Measurements from ENCODE around the gene GOLGA8A. TPM values are rescaled to one million over a fixed set of nuclear protein-coding genes. Genes with fewer than 3 reads are reported as not detected.
"Not testable (repeated sequence)": the region's sequence is repeated elsewhere in the genome, so short reads cannot be mapped to it uniquely, and the experiment has no call there.

The GOLGA8A gene
- polyA plus RNA-seq, 2 donors: 40.5 to 91.1 TPM

DNA sequence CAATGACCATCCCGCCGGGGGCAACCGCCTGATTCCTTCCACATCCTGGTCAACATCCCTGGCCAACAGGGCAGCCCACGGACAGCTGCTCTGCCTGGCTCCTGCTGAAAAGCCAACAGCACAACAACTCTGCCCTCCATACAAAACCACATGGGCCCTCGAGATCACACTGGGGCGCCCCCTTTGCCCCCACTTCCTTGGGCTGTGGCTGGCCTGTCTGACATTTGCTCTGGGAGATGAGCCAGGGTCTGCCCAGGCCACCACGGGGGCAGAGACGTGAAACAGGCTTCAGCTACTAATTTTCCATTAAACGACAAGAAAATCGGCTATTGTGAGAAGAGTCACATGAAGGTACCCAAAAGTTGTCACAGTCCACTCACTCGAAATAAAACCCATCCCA, 16.7 kb downstream of the GOLGA8A start:
- H3K27me3 ChIP-seq (ENCODE audit: control insufficient read depth in 1 of 2, insufficient read depth in 2 of 2, low read length in 2 of 2); H3K27ac ChIP-seq (ENCODE audit: low read depth in 2 of 2, low read length in 1 of 2); H3K36me3 ChIP-seq (ENCODE audit: control insufficient read depth in 2 of 2, insufficient read depth in 2 of 2, low read length in 1 of 2); H3K4me3 ChIP-seq (ENCODE audit: low read depth in 1 of 2, low read length in 2 of 2); H3K4me1 ChIP-seq (ENCODE audit: control insufficient read depth in 2 of 2, insufficient read depth in 2 of 2, low read length in 1 of 2); H3K9me3 ChIP-seq (ENCODE audit: control insufficient read depth in 2 of 2, insufficient read depth in 1 of 2, low read depth in 1 of 2, low read length in 1 of 2): not testable (repeated sequence)
- WGBS, 2 donors: 82 to 90% methylated on average over 3 to 7 of the region's 11 CpGs

DNA sequence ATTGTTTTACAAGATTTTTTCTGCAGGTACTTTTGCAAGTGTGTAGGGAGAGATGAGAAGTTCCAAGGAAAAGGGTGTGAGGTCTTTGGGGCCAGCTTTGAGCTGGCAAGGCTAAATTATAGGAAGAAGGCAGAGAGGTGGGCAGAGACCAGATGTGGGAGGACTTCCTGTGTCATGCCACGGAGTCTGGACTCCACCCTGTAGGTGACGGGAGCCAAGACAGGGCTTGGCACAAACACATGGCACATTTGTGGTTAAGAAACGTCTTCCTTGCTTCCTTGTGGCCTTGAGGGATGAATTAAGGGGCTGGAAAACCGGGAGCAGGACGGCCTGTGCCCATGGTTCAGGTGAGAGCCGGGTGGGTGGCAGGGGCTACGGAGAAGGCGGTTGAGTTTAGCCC, 19.2 kb downstream of the GOLGA8A start:
- not testable (repeated sequence) for H3K4me1 ChIP-seq (ENCODE audit: control insufficient read depth in 2 of 2, insufficient read depth in 2 of 2, low read length in 1 of 2); H3K27me3 ChIP-seq (ENCODE audit: control insufficient read depth in 1 of 2, insufficient read depth in 2 of 2, low read length in 2 of 2); H3K9me3 ChIP-seq (ENCODE audit: control insufficient read depth in 2 of 2, insufficient read depth in 1 of 2, low read depth in 1 of 2, low read length in 1 of 2); H3K27ac ChIP-seq (ENCODE audit: low read depth in 2 of 2, low read length in 1 of 2); H3K36me3 ChIP-seq (ENCODE audit: control insufficient read depth in 2 of 2, insufficient read depth in 2 of 2, low read length in 1 of 2); H3K4me3 ChIP-seq (ENCODE audit: low read depth in 1 of 2, low read length in 2 of 2)
- WGBS, 2 donors: 59 to 72% methylated on average over 4 to 8 of the region's 8 CpGs

DNA sequence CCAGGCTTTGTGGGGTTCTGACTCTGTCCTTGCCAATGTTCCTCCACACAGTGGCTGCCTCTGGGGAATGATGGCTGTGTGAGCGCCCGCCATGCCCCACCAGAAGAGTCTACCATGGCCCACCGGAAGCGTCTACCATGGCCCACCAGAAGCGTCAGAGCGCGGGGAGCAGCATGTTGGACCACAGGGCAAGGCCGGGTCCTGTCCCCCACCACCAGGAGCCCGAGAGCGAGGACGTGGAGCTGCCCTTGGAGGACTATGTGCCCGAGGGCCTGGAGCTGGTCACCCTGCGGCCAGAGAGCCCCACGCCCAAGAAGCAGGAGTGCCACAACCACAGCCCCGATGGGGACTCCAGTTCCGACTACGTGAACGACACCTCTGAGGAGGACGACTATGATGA, 28.1 kb downstream of the GOLGA8A start:
- H3K27ac ChIP-seq (ENCODE audit: low read depth in 2 of 2, low read length in 1 of 2); H3K4me3 ChIP-seq (ENCODE audit: low read depth in 1 of 2, low read length in 2 of 2); H3K4me1 ChIP-seq (ENCODE audit: control insufficient read depth in 2 of 2, insufficient read depth in 2 of 2, low read length in 1 of 2); H3K9me3 ChIP-seq (ENCODE audit: control insufficient read depth in 2 of 2, insufficient read depth in 1 of 2, low read depth in 1 of 2, low read length in 1 of 2); H3K27me3 ChIP-seq (ENCODE audit: control insufficient read depth in 1 of 2, insufficient read depth in 2 of 2, low read length in 2 of 2); H3K36me3 ChIP-seq (ENCODE audit: control insufficient read depth in 2 of 2, insufficient read depth in 2 of 2, low read length in 1 of 2): not testable (repeated sequence)
- WGBS, 2 donors: 97% methylated on average over 8 to 10 of the region's 19 CpGs

DNA sequence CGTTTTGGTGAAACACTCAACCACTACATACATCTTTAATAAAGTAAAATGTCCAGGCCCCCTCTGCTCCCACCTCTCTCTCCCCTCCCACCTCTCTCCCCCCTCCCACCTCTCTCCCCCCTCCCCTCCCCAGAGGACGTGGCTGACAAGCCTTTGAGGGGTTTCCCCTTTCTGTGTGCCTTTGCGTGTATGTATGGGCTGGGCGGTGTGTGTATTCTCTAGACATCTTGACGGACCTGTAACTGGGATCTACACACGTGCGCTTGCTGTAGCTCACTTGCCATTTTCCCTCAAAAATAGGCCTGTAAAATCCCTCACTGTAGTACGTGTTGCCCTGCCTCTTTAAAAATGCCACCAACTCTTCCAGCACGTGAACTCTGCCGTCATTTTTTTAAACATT, 28.6 kb downstream of the GOLGA8A start:
- H3K36me3 ChIP-seq (ENCODE audit: control insufficient read depth in 2 of 2, insufficient read depth in 2 of 2, low read length in 1 of 2); H3K4me1 ChIP-seq (ENCODE audit: control insufficient read depth in 2 of 2, insufficient read depth in 2 of 2, low read length in 1 of 2); H3K4me3 ChIP-seq (ENCODE audit: low read depth in 1 of 2, low read length in 2 of 2); H3K27me3 ChIP-seq (ENCODE audit: control insufficient read depth in 1 of 2, insufficient read depth in 2 of 2, low read length in 2 of 2); H3K27ac ChIP-seq (ENCODE audit: low read depth in 2 of 2, low read length in 1 of 2); H3K9me3 ChIP-seq (ENCODE audit: control insufficient read depth in 2 of 2, insufficient read depth in 1 of 2, low read depth in 1 of 2, low read length in 1 of 2): not testable (repeated sequence)
- WGBS, 2 donors: 57 to 71% methylated on average over 3 of the region's 10 CpGs

DNA sequence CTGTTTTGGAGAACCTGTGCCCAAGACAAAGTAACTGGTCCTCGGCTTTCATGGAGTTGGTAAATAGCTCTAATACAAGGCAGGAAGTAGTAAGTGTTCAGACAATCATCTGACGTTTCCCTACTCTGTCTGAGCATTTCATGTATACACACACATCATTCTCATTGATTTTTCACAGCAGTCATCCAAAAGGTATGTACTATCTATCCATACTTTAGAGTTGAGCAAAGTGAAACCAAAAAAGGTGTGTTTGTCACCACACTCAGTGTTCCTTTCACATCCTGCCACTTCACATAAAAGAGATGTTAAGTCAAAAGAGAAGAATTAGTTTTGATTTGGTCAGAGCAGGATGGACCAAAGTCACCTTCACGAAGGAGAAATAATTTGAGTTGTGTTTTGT, 33.7 kb downstream of the GOLGA8A start:
- H3K9me3 ChIP-seq (ENCODE audit: control insufficient read depth in 2 of 2, insufficient read depth in 1 of 2, low read depth in 1 of 2, low read length in 1 of 2); H3K4me1 ChIP-seq (ENCODE audit: control insufficient read depth in 2 of 2, insufficient read depth in 2 of 2, low read length in 1 of 2); H3K36me3 ChIP-seq (ENCODE audit: control insufficient read depth in 2 of 2, insufficient read depth in 2 of 2, low read length in 1 of 2); H3K4me3 ChIP-seq (ENCODE audit: low read depth in 1 of 2, low read length in 2 of 2); H3K27ac ChIP-seq (ENCODE audit: low read depth in 2 of 2, low read length in 1 of 2); H3K27me3 ChIP-seq (ENCODE audit: control insufficient read depth in 1 of 2, insufficient read depth in 2 of 2, low read length in 2 of 2): not testable (repeated sequence)
- WGBS, 2 donors: no CpG with 5 or more reads among the region's 3 CpGs

DNA sequence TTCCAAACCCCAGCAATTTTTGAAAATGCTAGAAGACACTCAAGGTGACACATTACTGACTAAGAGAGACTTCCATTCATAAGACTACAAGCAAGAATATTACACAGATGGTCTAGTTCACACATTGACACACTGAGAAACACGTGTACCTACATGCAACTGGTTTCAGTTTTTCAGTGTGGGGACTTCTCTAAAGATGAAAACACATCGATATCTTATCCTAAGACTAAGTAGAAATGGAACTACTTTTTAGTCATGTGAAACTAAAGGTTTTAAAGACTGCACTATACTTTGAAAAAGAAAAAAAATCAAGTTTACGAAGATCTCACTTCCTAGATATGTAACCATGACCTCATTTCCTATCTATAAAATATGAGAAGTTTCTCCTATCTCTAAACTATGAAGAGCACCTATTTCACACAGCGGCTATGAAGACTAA, 34.4 kb downstream of the GOLGA8A start:
- not testable (repeated sequence) for H3K4me1 ChIP-seq (ENCODE audit: control insufficient read depth in 2 of 2, insufficient read depth in 2 of 2, low read length in 1 of 2); H3K36me3 ChIP-seq (ENCODE audit: control insufficient read depth in 2 of 2, insufficient read depth in 2 of 2, low read length in 1 of 2); H3K4me3 ChIP-seq (ENCODE audit: low read depth in 1 of 2, low read length in 2 of 2); H3K27me3 ChIP-seq (ENCODE audit: control insufficient read depth in 1 of 2, insufficient read depth in 2 of 2, low read length in 2 of 2); H3K9me3 ChIP-seq (ENCODE audit: control insufficient read depth in 2 of 2, insufficient read depth in 1 of 2, low read depth in 1 of 2, low read length in 1 of 2); H3K27ac ChIP-seq (ENCODE audit: low read depth in 2 of 2, low read length in 1 of 2)
- WGBS, 2 donors: 91% methylated on average over 1 of the region's 4 CpGs

DNA sequence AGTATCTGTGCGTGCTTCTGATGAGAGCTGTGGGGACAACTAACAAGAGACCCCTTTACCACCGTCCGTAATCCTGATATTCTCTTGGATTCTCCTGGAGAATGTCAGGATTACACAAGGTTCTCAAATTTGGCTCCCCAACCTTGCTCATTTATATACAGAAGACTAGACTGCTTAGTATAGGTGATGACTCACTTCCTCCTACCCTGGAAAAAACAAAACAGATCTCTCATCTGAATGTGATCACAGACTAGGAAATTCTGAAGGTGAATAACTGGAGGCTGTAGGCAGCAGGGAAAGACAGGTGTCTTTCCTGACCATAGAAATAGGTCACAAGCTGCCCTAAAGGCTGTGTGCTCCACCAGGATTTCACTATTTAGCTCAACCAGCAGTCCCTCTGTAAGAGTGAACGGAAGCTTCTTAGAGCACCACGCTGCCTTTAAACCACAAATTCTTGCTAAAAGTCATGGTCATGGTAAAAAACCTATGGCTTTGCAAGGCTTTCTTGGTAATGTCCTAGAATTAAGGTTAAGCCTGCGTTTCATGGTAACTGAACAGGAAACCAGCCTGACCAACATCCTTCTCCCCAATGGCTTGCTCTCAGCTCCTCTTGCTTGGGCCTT, 39.9 kb downstream of the GOLGA8A start:
- H3K4me3 ChIP-seq (ENCODE audit: low read depth in 1 of 2, low read length in 2 of 2); H3K27ac ChIP-seq (ENCODE audit: low read depth in 2 of 2, low read length in 1 of 2): not testable (repeated sequence)
- WGBS, 2 donors: 70 to 73% methylated on average over 2 to 3 of the region's 6 CpGs

DNA sequence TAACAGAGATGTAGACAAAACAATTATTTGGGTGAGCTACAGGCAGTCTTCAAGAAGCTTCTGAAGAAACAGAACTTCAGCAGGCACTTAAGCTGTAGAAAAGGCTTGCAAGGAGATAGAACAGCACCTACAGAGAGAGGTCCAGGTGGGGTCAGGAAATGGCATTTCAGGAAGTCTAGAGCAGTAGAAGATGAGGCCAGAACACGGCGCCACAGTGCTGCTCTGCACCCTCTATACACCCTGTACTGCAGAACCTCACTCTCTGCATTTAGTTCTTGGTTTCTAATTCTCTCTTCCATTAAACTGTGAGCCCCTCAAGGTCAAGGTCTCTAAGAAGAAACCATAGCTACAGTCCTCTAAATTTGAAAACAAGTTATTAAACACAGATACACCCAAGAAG, 44.6 kb downstream of the GOLGA8A start:
- H3K4me3 ChIP-seq (ENCODE audit: low read depth in 1 of 2, low read length in 2 of 2); H3K27ac ChIP-seq (ENCODE audit: low read depth in 2 of 2, low read length in 1 of 2); H3K9me3 ChIP-seq (ENCODE audit: control insufficient read depth in 2 of 2, insufficient read depth in 1 of 2, low read depth in 1 of 2, low read length in 1 of 2); H3K27me3 ChIP-seq (ENCODE audit: control insufficient read depth in 1 of 2, insufficient read depth in 2 of 2, low read length in 2 of 2); H3K4me1 ChIP-seq (ENCODE audit: control insufficient read depth in 2 of 2, insufficient read depth in 2 of 2, low read length in 1 of 2); H3K36me3 ChIP-seq (ENCODE audit: control insufficient read depth in 2 of 2, insufficient read depth in 2 of 2, low read length in 1 of 2): not testable (repeated sequence)
- WGBS, 2 donors: no CpG with 5 or more reads among the region's 2 CpGs

More for the DNA sequence above, 39.9 kb downstream of the GOLGA8A start:
- not testable (repeated sequence) for H3K4me1 ChIP-seq (ENCODE audit: control insufficient read depth in 2 of 2, insufficient read depth in 2 of 2, low read length in 1 of 2); H3K27me3 ChIP-seq (ENCODE audit: control insufficient read depth in 1 of 2, insufficient read depth in 2 of 2, low read length in 2 of 2); H3K36me3 ChIP-seq (ENCODE audit: control insufficient read depth in 2 of 2, insufficient read depth in 2 of 2, low read length in 1 of 2); H3K9me3 ChIP-seq (ENCODE audit: control insufficient read depth in 2 of 2, insufficient read depth in 1 of 2, low read depth in 1 of 2, low read length in 1 of 2)

DNA sequence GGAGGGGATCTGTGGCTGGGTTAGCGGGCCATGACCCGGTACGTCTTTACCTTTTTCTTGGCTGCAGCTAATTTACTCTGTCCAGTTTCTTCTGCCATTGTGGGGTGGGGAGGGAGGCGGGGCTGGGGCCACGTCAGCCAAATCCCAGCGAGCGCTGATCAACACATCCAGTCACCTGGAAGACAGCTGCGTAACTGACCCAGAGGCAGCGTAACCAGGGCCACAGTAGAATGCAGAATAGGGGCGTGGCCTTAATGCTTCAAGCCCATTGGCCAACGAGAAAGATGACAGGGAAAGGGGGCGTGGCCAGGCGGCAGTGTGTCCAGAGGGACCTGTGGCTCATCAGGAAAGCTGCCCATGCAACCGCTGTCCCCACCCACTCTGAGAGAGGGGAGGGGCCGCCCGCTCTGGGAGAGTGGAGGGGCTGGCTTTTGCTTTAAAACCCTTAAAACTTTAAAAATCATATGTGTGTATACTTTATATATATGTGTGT, 48.0 kb downstream of the GOLGA8A start:
- not testable (repeated sequence) for H3K9me3 ChIP-seq (ENCODE audit: control insufficient read depth in 2 of 2, insufficient read depth in 1 of 2, low read depth in 1 of 2, low read length in 1 of 2); H3K4me3 ChIP-seq (ENCODE audit: low read depth in 1 of 2, low read length in 2 of 2); H3K27ac ChIP-seq (ENCODE audit: low read depth in 2 of 2, low read length in 1 of 2); H3K36me3 ChIP-seq (ENCODE audit: control insufficient read depth in 2 of 2, insufficient read depth in 2 of 2, low read length in 1 of 2); H3K4me1 ChIP-seq (ENCODE audit: control insufficient read depth in 2 of 2, insufficient read depth in 2 of 2, low read length in 1 of 2); H3K27me3 ChIP-seq (ENCODE audit: control insufficient read depth in 1 of 2, insufficient read depth in 2 of 2, low read length in 2 of 2)
- no CpG with 5 or more reads among the region's 16 CpGs for WGBS, 2 donors

Data from esophagus (tissue), 2 donors.